Activated CD8-positive, alpha-beta memory T cell treated with anti-CD3 and anti-CD28 coated beads for 48 hours (primary cell): ENCODE data around the gene RRM1.
"Not testable (repeated sequence)": the region's sequence is repeated elsewhere in the genome, so short reads cannot be mapped to it uniquely, and the experiment has no call there.

Experiments
- DNase-seq, 3 experiments: peaks; one replicate each; pipeline ENCODE4 v3.0.0-alpha.2; 2020; ENCODE audit warnings: low read depth in 2 of 3, low spot score in 2 of 3

RRM1 gene

GRCh38 chr11:4134806-4135205 is 40.2 kb downstream of the RRM1 start:
- DNase-seq = no peak

GRCh38 chr11:4138497-4138896 is 43.9 kb downstream of the RRM1 start:
- no peak for DNase-seq

- DNase-seq = no peak
Measured at GRCh38 chr11:4140067-4140636, 45.6 kb downstream of the RRM1 start.

GRCh38 chr11:4146070-4146771 is 51.6 kb downstream of the RRM1 start:
- no peak for DNase-seq

GRCh38 chr11:4146772-4147098 is 52.1 kb downstream of the RRM1 start:
- no peak for DNase-seq

- DNase-seq = no peak
Measured at GRCh38 chr11:4154503-4154902, 59.9 kb downstream of the RRM1 start.

- DNase-seq = no peak
Measured at GRCh38 chr11:4156571-4156970, 62.0 kb downstream of the RRM1 start.

- DNase-seq = not testable (repeated sequence)
Measured at GRCh38 chr11:4158818-4159217, 64.2 kb downstream of the RRM1 start.

- DNase-seq = no peak
Measured at GRCh38 chr11:4161305-4161704, 66.7 kb downstream of the RRM1 start.

- DNase-seq = no peak
Measured at GRCh38 chr11:4164884-4165590, 70.4 kb downstream of the RRM1 start.

- no peak for DNase-seq
Measured at GRCh38 chr11:4167292-4167691, 72.7 kb downstream of the RRM1 start.

- DNase-seq = no peak
Measured at GRCh38 chr11:4167758-4168157, 73.2 kb downstream of the RRM1 start.

- DNase-seq = not testable (repeated sequence)
Measured at GRCh38 chr11:4175620-4176350, 81.2 kb downstream of the RRM1 start.

- no peak for DNase-seq
Measured at GRCh38 chr11:4178813-4179662, 84.4 kb downstream of the RRM1 start.

- no peak for DNase-seq
Measured at GRCh38 chr11:4180441-4181183, 86.0 kb downstream of the RRM1 start.

- no peak for DNase-seq
Measured at GRCh38 chr11:4181782-4182721, 87.5 kb downstream of the RRM1 start.

GRCh38 chr11:4183410-4184057 is 88.9 kb downstream of the RRM1 start:
- no peak for DNase-seq

GRCh38 chr11:4184163-4184916 is 89.7 kb downstream of the RRM1 start:
- DNase-seq = no peak
